ENCODE measurements around the gene SCAMP5.

SCAMP5 gene

GRCh38 chr15:74956648-74957475 lies 38.5 kb upstream of the SCAMP5 start, which contains the start of gene RPP25:
Gene RPP25, minus strand, starts transcription at chr15:74956772. Its CDS starts 189 bp downstream, at chr15:74956583.
- DNase-seq (ENCODE audit: low read depth), result peak; percentile 84
- TF ChIP-seq CTCF (IDR thresholded peaks at IDR 0.05; ENCODE audit: low read length, missing control alignments), result no peak
- H3K4me3 ChIP-seq (replicated peaks; ENCODE audit: low read depth, low read length), result peak within 1 kb of the TSS; percentile 89

- DNase-seq (ENCODE audit: low read depth), result no peak
- no peak for TF ChIP-seq CTCF (IDR thresholded peaks at IDR 0.05; ENCODE audit: low read length, missing control alignments)
- H3K4me3 ChIP-seq (replicated peaks; ENCODE audit: low read depth, low read length), result peak overlapping the region; percentile 89
Measured at GRCh38 chr15:74957476-74958035, 37.8 kb upstream of the SCAMP5 start.

GRCh38 chr15:74958320-74958907 lies 36.9 kb upstream of the SCAMP5 start:
- peak overlapping the region; percentile 89 for H3K4me3 ChIP-seq (replicated peaks; ENCODE audit: low read depth, low read length)
- no peak for TF ChIP-seq CTCF (IDR thresholded peaks at IDR 0.05; ENCODE audit: low read length, missing control alignments)
- no peak for DNase-seq (ENCODE audit: low read depth)

- no peak for TF ChIP-seq CTCF (IDR thresholded peaks at IDR 0.05; ENCODE audit: low read length, missing control alignments)
- H3K4me3 ChIP-seq (replicated peaks; ENCODE audit: low read depth, low read length), result peak overlapping the region; percentile 89
- DNase-seq (ENCODE audit: low read depth), result no peak
Measured at GRCh38 chr15:74958908-74959585, 36.3 kb upstream of the SCAMP5 start.

- no peak overlapping the region for H3K4me3 ChIP-seq (replicated peaks; ENCODE audit: low read depth, low read length)
- no peak for TF ChIP-seq CTCF (IDR thresholded peaks at IDR 0.05; ENCODE audit: low read length, missing control alignments)
- no peak for DNase-seq (ENCODE audit: low read depth)
Measured at GRCh38 chr15:74959586-74959939, 35.8 kb upstream of the SCAMP5 start.

- no peak for DNase-seq (ENCODE audit: low read depth)
- no peak for TF ChIP-seq CTCF (IDR thresholded peaks at IDR 0.05; ENCODE audit: low read length, missing control alignments)
- H3K4me3 ChIP-seq (replicated peaks; ENCODE audit: low read depth, low read length), result no peak overlapping the region
Measured at GRCh38 chr15:74960286-74960685, 35.1 kb upstream of the SCAMP5 start.

Measured in fibroblast of pulmonary artery (primary cell).